IMR-90 (cell line): ENCODE results near the gene NLGN4X. TPM values are rescaled to one million over a fixed set of nuclear protein-coding genes. Genes with fewer than 3 reads are reported as not detected.

Source experiments
- ATAC-seq: fragments of 200-7000 bp; cut with Tn5 transposase; 2 replicates; pipeline ENCODE4 v1.9.1; 2020; ENCODE audit warnings: low read depth, mild to moderate bottlenecking, moderate library complexity
- BruUV-seq: library from RNA; stranded (reverse); fragments of 400-500 nt; replicated peaks from 2 replicates; lab custom pipeline; 2021; lab: Mats Ljungman, UMichigan
- CTCF ChIA-PET: fragments of 300-600 bp; formaldehyde crosslinking; extraction: SDS; loops from one replicate; lab custom pipeline; 2021; ENCODE audit warnings: antibody characterized with exemption; lab: Yijun Ruan, JAX
- POLR2A ChIA-PET: fragments of 300-600 bp; sonication (Branson Sonifier 250); formaldehyde crosslinking; loops from one replicate; lab custom pipeline; 2022; ENCODE audit warnings: antibody characterized with exemption; ENCODE audit not compliant: unreplicated experiment; lab: Charles Lee
- DNase-seq: peaks from one replicate; pipeline ENCODE4 v3.0.0; 2013
- H2AFZ ChIP-seq: replicated peaks from 2 replicates; pipeline ENCODE3; 2013; ENCODE audit warnings: low read length, mild to moderate bottlenecking; ENCODE audit not compliant: poor library complexity
- H2AK5ac ChIP-seq: 2 replicates; pipeline ENCODE4 v1.6.1; 2013; ENCODE audit warnings: low read depth, low read length, inconsistent platforms
- H2AK9ac ChIP-seq: replicated peaks from 2 replicates; pipeline ENCODE3; 2013; ENCODE audit warnings: mild to moderate bottlenecking, low read depth, low read length, moderate library complexity; ENCODE audit not compliant: poor library complexity
- H2BK120ac ChIP-seq: 2 replicates; pipeline ENCODE4 v1.6.1; 2013; ENCODE audit warnings: low read depth, low read length, inconsistent platforms
- H2BK15ac ChIP-seq: 3 replicates; pipeline ENCODE4 v1.6.1; 2013; ENCODE audit warnings: low read depth, low read length, inconsistent platforms
- H2BK20ac ChIP-seq: 2 replicates; pipeline ENCODE4 v1.6.1; 2013; ENCODE audit warnings: low read depth, mild to moderate bottlenecking, inconsistent platforms, low read length, moderate library complexity
- H2BK5ac ChIP-seq: 2 replicates; pipeline ENCODE4 v1.6.1; 2013; ENCODE audit warnings: mild to moderate bottlenecking, low read depth, low read length, inconsistent platforms; ENCODE audit not compliant: poor library complexity, severe bottlenecking
- H3K14ac ChIP-seq: replicated peaks from 2 replicates; pipeline ENCODE4 v1.6.1; 2013; ENCODE audit warnings: low read depth, low read length, inconsistent platforms
- H3K18ac ChIP-seq: 2 replicates; pipeline ENCODE4 v1.6.1; 2013; ENCODE audit warnings: low read depth, low read length, control low read depth
- H3K23ac ChIP-seq: 2 replicates; pipeline ENCODE4 v1.6.1; 2013; ENCODE audit warnings: low read depth, low read length, inconsistent platforms
- H3K27ac ChIP-seq: 2 replicates; pipeline ENCODE4 v1.5.1; 2013; ENCODE audit warnings: mild to moderate bottlenecking, control low read depth, low read length; ENCODE audit not compliant: insufficient read depth
- H3K27me3 ChIP-seq: 2 replicates; pipeline ENCODE4 v1.6.1; 2013; ENCODE audit warnings: low read length; ENCODE audit not compliant: control insufficient read depth, insufficient read depth
- H3K36me3 ChIP-seq: 2 replicates; pipeline ENCODE4 v1.6.1; 2013; ENCODE audit warnings: low read length, mixed read lengths; ENCODE audit not compliant: control insufficient read depth, insufficient read depth
- H3K4ac ChIP-seq: 2 replicates; pipeline ENCODE4 v1.6.1; 2013; ENCODE audit warnings: low read depth, low read length, inconsistent platforms
- H3K4me1 ChIP-seq: 2 replicates; pipeline ENCODE4 v1.6.1; 2013; ENCODE audit warnings: low read length, mixed read lengths; ENCODE audit not compliant: control insufficient read depth, insufficient read depth
- H3K4me2 ChIP-seq: 2 replicates; pipeline ENCODE4 v1.6.1; 2013; ENCODE audit warnings: low read depth, mild to moderate bottlenecking, control low read depth, low read length, moderate library complexity
- H3K4me3 ChIP-seq: 2 replicates; pipeline ENCODE4 v1.5.1; 2013; ENCODE audit warnings: low read depth, mild to moderate bottlenecking, control low read depth, low read length, moderate library complexity; ENCODE audit not compliant: insufficient read depth
- H3K56ac ChIP-seq: 2 replicates; pipeline ENCODE4 v1.6.1; 2013; ENCODE audit warnings: low read length, inconsistent platforms; ENCODE audit not compliant: insufficient read depth; ENCODE audit errors: extremely low read depth
- H3K79me1 ChIP-seq, 2 experiments: 2 replicates each; pipeline ENCODE4 v1.6.1; 2013; ENCODE audit warnings: low read length in 2 of 2, inconsistent platforms in 1 of 2, low read depth in 1 of 2
- H3K9ac ChIP-seq: 2 replicates; pipeline ENCODE4 v1.6.1; 2013; ENCODE audit warnings: low read depth, low read length, control low read depth
- H3K9me1 ChIP-seq: 2 replicates; pipeline ENCODE4 v1.6.1; 2013; ENCODE audit warnings: low read length, inconsistent platforms; ENCODE audit not compliant: insufficient read depth
- H3K9me3 ChIP-seq: 2 replicates; pipeline ENCODE4 v1.6.1; 2013; ENCODE audit warnings: low read length; ENCODE audit not compliant: control insufficient read depth, insufficient read depth
- H4K20me1 ChIP-seq: 2 replicates; pipeline ENCODE4 v1.6.1; 2013; ENCODE audit warnings: low read length, inconsistent platforms; ENCODE audit not compliant: insufficient read depth
- H4K5ac ChIP-seq: 2 replicates; pipeline ENCODE4 v1.6.1; 2013; ENCODE audit warnings: mild to moderate bottlenecking, low read depth, low read length, control low read depth
- H4K8ac ChIP-seq, 2 experiments: 2 replicates each; pipeline ENCODE4 v1.6.1; 2013; ENCODE audit warnings: low read depth in 2 of 2, low read length in 2 of 2, control low read depth in 1 of 2, inconsistent platforms in 1 of 2
- H4K91ac ChIP-seq: 2 replicates; pipeline ENCODE4 v1.6.1; 2013; ENCODE audit warnings: low read depth, low read length, inconsistent platforms; ENCODE audit not compliant: insufficient read depth
- BHLHE40 ChIP-seq: fragments of 150-350 bp; IDR thresholded peaks from 2 replicates; pipeline ENCODE4 v1.6.1; 2016; ENCODE audit warnings: mild to moderate bottlenecking, low read depth, low read length
- CEBPB ChIP-seq: IDR thresholded peaks from 2 replicates; pipeline ENCODE4 v1.6.1; 2012; ENCODE audit warnings: low read depth, low read length, improper control_type of control experiment
- CHD1 ChIP-seq: IDR thresholded peaks from 2 replicates; pipeline ENCODE4 v1.6.1; 2012; ENCODE audit warnings: low read depth, low read length, improper control_type of control experiment
- ELK1 ChIP-seq: fragments of 150-350 bp; IDR thresholded peaks from 2 replicates; pipeline ENCODE4 v1.6.1; 2016; ENCODE audit warnings: low read depth, mild to moderate bottlenecking, low read length, moderate library complexity, borderline replicate concordance
- FOS ChIP-seq: fragments of 150-350 bp; IDR thresholded peaks from 2 replicates; pipeline ENCODE4 v1.6.1; 2016; ENCODE audit warnings: low read depth, low read length
- MAFK ChIP-seq: IDR thresholded peaks from 2 replicates; pipeline ENCODE4 v1.6.1; 2012; ENCODE audit warnings: low read depth, low read length, improper control_type of control experiment
- MAZ ChIP-seq: IDR thresholded peaks from 2 replicates; pipeline ENCODE4 v1.6.1; 2012; ENCODE audit warnings: low read depth, mild to moderate bottlenecking, low read length, improper control_type of control experiment, moderate library complexity, borderline replicate concordance
- NFE2L2 ChIP-seq: fragments of 150-350 bp; IDR thresholded peaks from 2 replicates; pipeline ENCODE4 v1.6.1; 2016; ENCODE audit warnings: low read depth, mild to moderate bottlenecking, low read length
- POLR2A ChIP-seq: IDR thresholded peaks from 2 replicates; pipeline ENCODE4 v1.6.1; 2012; ENCODE audit warnings: mild to moderate bottlenecking, low read depth, low read length
- RAD21 ChIP-seq: IDR thresholded peaks from 2 replicates; pipeline ENCODE4 v1.6.1; 2012; ENCODE audit warnings: low read length, improper control_type of control experiment
- RCOR1 ChIP-seq: IDR thresholded peaks from 2 replicates; pipeline ENCODE4 v1.6.1; 2012; ENCODE audit warnings: mild to moderate bottlenecking, low read length, improper control_type of control experiment; ENCODE audit not compliant: insufficient replicate concordance
- RFX5 ChIP-seq: IDR thresholded peaks from 2 replicates; pipeline ENCODE4 v1.8.0; 2012; ENCODE audit warnings: low read depth, mild to moderate bottlenecking, low read length, moderate library complexity
- SMC3 ChIP-seq: fragments of 150-350 bp; IDR thresholded peaks from 2 replicates; pipeline ENCODE4 v1.6.1; 2016; ENCODE audit warnings: low read depth, mild to moderate bottlenecking, antibody characterized with exemption, low read length, moderate library complexity
- USF2 ChIP-seq: fragments of 150-350 bp; IDR thresholded peaks from 2 replicates; pipeline ENCODE4 v1.6.1; 2017; ENCODE audit warnings: mild to moderate bottlenecking, antibody characterized with exemption, low read length, low read depth
- WGBS, 2 experiments: methylation state at CpG; one replicate each; pipeline versions ENCODE4 v1.1.5 to v1.1.7; 2013; ENCODE audit warnings: missing lambda C conversion rate in 2 of 2; ENCODE audit not compliant: insufficient read length in 1 of 2; ENCODE audit errors: extremely low coverage in 2 of 2; 5-methylcytosine and 5-hydroxymethylcytosine counted together
- dilution Hi-C: fragments of 300-500 bp; cut with HindIII; formaldehyde crosslinking; loops from one replicate; pipeline ENCODE4 v1.14.3; 2018; ENCODE audit warnings: low sequenced_read_pairs; ENCODE audit not compliant: unreplicated experiment
- in situ Hi-C: fragments of 300-500 bp; cut with MboI; formaldehyde crosslinking; loops from 3 replicates; pipeline ENCODE4 v1.14.3; 2019; ENCODE audit warnings: low sequenced_read_pairs, inconsistent platforms, mixed read lengths
- intact Hi-C: fragments of 100-400 bp; cut with micrococcal nuclease; formaldehyde crosslinking; loops from 2 replicates; pipeline ENCODE4 v1.10.0; 2022
- polyA plus RNA-seq, 3 experiments: library from polyadenylated mRNA; depleted of rRNA; stranded (reverse); fragments of >200 nt; gene quantifications; 2 replicates each; pipeline ENCODE4 v1.2.3, GENCODE V29; 2012; ENCODE audit warnings: low replicate concordance in 1 of 3
- total RNA-seq: library from RNA; depleted of rRNA; stranded (reverse); fragments of >200 nt; gene quantifications from 2 replicates; pipeline ENCODE4 v1.2.3, GENCODE V29; 2012

NLGN4X gene
- total and polyA plus RNA-seq, 2 of the 4 experiments (the other 2 are of a cell fraction), result not detected

DNA sequence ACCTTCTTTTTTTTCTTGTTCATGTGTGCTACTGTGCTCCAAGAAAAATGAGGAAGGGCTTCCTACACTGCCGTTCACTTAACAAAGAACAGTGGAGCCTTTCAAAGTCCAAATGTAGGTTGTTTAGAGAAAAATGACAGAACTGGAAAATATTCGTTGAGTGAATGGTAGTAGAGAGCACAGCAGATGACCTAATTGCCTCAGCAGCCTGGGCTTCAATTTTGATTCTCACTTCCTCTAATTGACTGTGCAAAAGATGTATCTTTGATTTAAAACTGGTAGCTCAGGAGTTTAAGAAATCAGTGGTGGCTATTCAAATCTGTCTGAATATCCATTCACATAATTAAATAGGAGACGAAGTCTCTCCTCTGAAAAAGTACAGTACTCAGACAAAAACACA lies 5.2 kb downstream of the NLGN4X start:
- no peak overlapping the region for H3K56ac ChIP-seq
- H4K91ac ChIP-seq, result no peak overlapping the region
- H4K8ac ChIP-seq, result no peak overlapping the region
- no peak overlapping the region for H3K4me3 ChIP-seq
- H2BK5ac ChIP-seq, result no peak overlapping the region
- no CpG with 5 or more reads among the region's 3 CpGs for WGBS, 2 experiments
- H3K4ac ChIP-seq, result no peak overlapping the region
- BruUV-seq, result no TSS peak
- no peaks in the 10 kb centered on the region for H3K36me3 ChIP-seq
- H3K14ac ChIP-seq, result no peak overlapping the region
- DNase-seq, result no peak
- in situ Hi-C loops (no loop called here), dilution Hi-C loops (no loop called here), intact Hi-C loops (no loop called here)
- no peak overlapping the region for H3K23ac ChIP-seq
- no peak overlapping the region for H3K4me2 ChIP-seq
- peaks cover 5% of the 10 kb centered on the region; the same call in 1 of the 2 replicates for H3K9me3 ChIP-seq
- H4K20me1 ChIP-seq, result no peaks in the 10 kb centered on the region
- POLR2A ChIA-PET, result no interaction called here
- no peak overlapping the region for H2BK20ac ChIP-seq
- no peak for ATAC-seq
- TF ChIP-seq FOS (no peak), RFX5 (no peak), POLR2A (no peak), RAD21 (no peak), CEBPB (no peak), ELK1 (no peak), SMC3 (no peak), NFE2L2 (no peak), CHD1 (no peak), RCOR1 (no peak), MAFK (no peak), USF2 (no peak), MAZ (no peak), BHLHE40 (no peak)
- no peaks in the 10 kb centered on the region for H3K79me1 ChIP-seq
- H2BK120ac ChIP-seq, result no peak overlapping the region
- CTCF ChIA-PET, result no interaction called here
- H3K27me3 ChIP-seq, result no peaks in the 10 kb centered on the region
- H2AK5ac ChIP-seq, result no peak overlapping the region
- no peaks in the 10 kb centered on the region for H3K9me1 ChIP-seq
- no peaks in the 10 kb centered on the region for H3K4me1 ChIP-seq
- H4K5ac ChIP-seq, result no peak overlapping the region
- no peak overlapping the region for H3K27ac ChIP-seq
- no peak overlapping the region for H3K9ac ChIP-seq
- H2AK9ac ChIP-seq, result no peak overlapping the region
- H2AFZ ChIP-seq, result no peak overlapping the region
- no peak overlapping the region for H2BK15ac ChIP-seq
- H3K18ac ChIP-seq, result no peak overlapping the region
